Measurements from ENCODE around the gene BLACAT1. TPM values are rescaled to one million over a fixed set of nuclear protein-coding genes. Genes with fewer than 3 reads are reported as not detected.

BLACAT1 gene
- polyA plus RNA-seq, 1 of the 3 experiments (the other 2 are of a cell fraction), result not detected

GRCh38 chr1:205430696-205431305 lies 25.0 kb downstream of the BLACAT1 start:
- no peak overlapping the region for H3K9ac ChIP-seq
- no peaks in the 10 kb centered on the region for H3K9me2 ChIP-seq
- peaks cover 52% of the 10 kb centered on the region for H3K27me3 ChIP-seq (ENCODE audit: insufficient read depth)
- H3K4me1 ChIP-seq (ENCODE audit: control insufficient read depth in 1 of 2, insufficient read depth in 2 of 2, low read depth in 1 of 2, low read length in 1 of 2), result no peaks in the 10 kb centered on the region; a peak in 1 of 4 replicates
- no peaks in the 10 kb centered on the region for H3F3A ChIP-seq (replicated peaks; ENCODE audit: insufficient read depth)
- no peaks in the 10 kb centered on the region for H4K20me1 ChIP-seq (ENCODE audit: insufficient read depth)
- no peak for DNase-seq
- no peak overlapping the region for H3K27ac ChIP-seq (ENCODE audit: low read depth in 2 of 2, low read length in 1 of 2)
- POLR2A ChIA-PET, result no interaction called here
- no peaks in the 10 kb centered on the region for H3K36me3 ChIP-seq (replicated peaks in 1 of 2; ENCODE audit: control insufficient read depth in 1 of 2, insufficient read depth in 2 of 2, low read length in 1 of 2)
- peak overlapping the region in 1 of 2 experiments; percentile 35; a peak in 1 of 4 replicates for H3K4me3 ChIP-seq (ENCODE audit: low read depth in 2 of 2, low read length in 1 of 2)
- WGBS (ENCODE audit: low lambda C conversion rate), result 69% methylated on average over 31 of the region's 32 CpGs
- H3K9me3 ChIP-seq, result no peaks in the 10 kb centered on the region
- no peak overlapping the region for H2AFZ ChIP-seq (ENCODE audit: low read depth)
- peak; percentile 22; the same call in 1 of the 2 replicates for TF ChIP-seq CTCF (IDR thresholded peaks at IDR 0.05)
- TF ChIP-seq FOXJ3 (CRISPR knock-in tag; IDR thresholded peaks at IDR 0.05), result no peak
- CTCF ChIA-PET, result interaction anchor here (1.1 to 1.5 kb wide), 3 partner anchors 54 to 227 kb away, joined by 3 to 4 read pairs (median 3); no protein-coding TSS in a partner anchor
- no peak overlapping the region for H3K4me2 ChIP-seq
- H3K79me2 ChIP-seq (ENCODE audit: insufficient read depth), result no peaks in the 10 kb centered on the region

GRCh38 chr1:205429762-205430695 lies 25.8 kb downstream of the BLACAT1 start:
- no peaks in the 10 kb centered on the region for H4K20me1 ChIP-seq (ENCODE audit: insufficient read depth)
- no peak for DNase-seq
- no peak overlapping the region for H3K9ac ChIP-seq
- no peaks in the 10 kb centered on the region for H3K36me3 ChIP-seq (replicated peaks in 1 of 2; ENCODE audit: control insufficient read depth in 1 of 2, insufficient read depth in 2 of 2, low read length in 1 of 2)
- H3K79me2 ChIP-seq (ENCODE audit: insufficient read depth), result no peaks in the 10 kb centered on the region
- H3K27ac ChIP-seq (ENCODE audit: low read depth in 2 of 2, low read length in 1 of 2), result no peak overlapping the region
- H3K4me2 ChIP-seq, result no peak overlapping the region
- H3K9me2 ChIP-seq, result no peaks in the 10 kb centered on the region
- H3K4me3 ChIP-seq (ENCODE audit: low read depth in 2 of 2, low read length in 1 of 2), result no peak overlapping the region
- H3K9me3 ChIP-seq, result no peaks in the 10 kb centered on the region
- no peaks in the 10 kb centered on the region for H3F3A ChIP-seq (replicated peaks; ENCODE audit: insufficient read depth)
- WGBS (ENCODE audit: low lambda C conversion rate), result 79% methylated on average over 26 of the region's 29 CpGs
- no peak overlapping the region for H2AFZ ChIP-seq (ENCODE audit: low read depth)
- POLR2A ChIA-PET, result interaction anchor here (0.7 kb wide), 1 partner anchor 100 kb away, joined by 3 read pairs; no protein-coding TSS in a partner anchor
- TF ChIP-seq TCF12 (IDR thresholded peaks at IDR 0.05) (no peak), MXI1 (IDR thresholded peaks at IDR 0.05; ENCODE audit: low read depth, low read length) (no peak)
- H3K4me1 ChIP-seq (ENCODE audit: control insufficient read depth in 1 of 2, insufficient read depth in 2 of 2, low read depth in 1 of 2, low read length in 1 of 2), result no peaks in the 10 kb centered on the region
- CTCF ChIA-PET, result interaction anchor here (1.1 kb wide), 1 partner anchor 55 kb away, joined by 3 read pairs; no protein-coding TSS in a partner anchor
- peaks cover 51% of the 10 kb centered on the region for H3K27me3 ChIP-seq (ENCODE audit: insufficient read depth)

GRCh38 chr1:205424901-205425600 lies 30.8 kb downstream of the BLACAT1 start:
- Histone ChIP-seq H3K4me3 (ENCODE audit: low read depth in 2 of 2, low read length in 1 of 2) (no peak overlapping the region), H4K20me1 (ENCODE audit: insufficient read depth) (no peaks in the 10 kb centered on the region), H3K4me1 (ENCODE audit: control insufficient read depth in 1 of 2, insufficient read depth in 2 of 2, low read depth in 1 of 2, low read length in 1 of 2) (peaks cover 0 to 11% of the 10 kb centered on the region in 2 experiments; a peak in 2 of 4 replicates), H3K27ac (ENCODE audit: low read depth in 2 of 2, low read length in 1 of 2) (no peak overlapping the region), H3K27me3 (ENCODE audit: insufficient read depth) (peaks cover 46% of the 10 kb centered on the region), H3K9me2 (no peaks in the 10 kb centered on the region), H3K9me3 (no peaks in the 10 kb centered on the region), H2AFZ (ENCODE audit: low read depth) (no peak overlapping the region), H3K79me2 (ENCODE audit: insufficient read depth) (no peaks in the 10 kb centered on the region), H3K9ac (no peak overlapping the region), H3F3A (replicated peaks; ENCODE audit: insufficient read depth) (no peaks in the 10 kb centered on the region), H3K4me2 (no peak overlapping the region), H3K36me3 (replicated peaks in 1 of 2; ENCODE audit: control insufficient read depth in 1 of 2, insufficient read depth in 2 of 2, low read length in 1 of 2) (no peaks in the 10 kb centered on the region)
- POLR2A ChIA-PET, result no interaction called here
- CTCF ChIA-PET, result interaction anchor here (0.6 to 6.1 kb wide), 13 partner anchors 9 to 233 kb away, joined by 3 to 49 read pairs (median 4); no protein-coding TSS in a partner anchor
- WGBS (ENCODE audit: low lambda C conversion rate), result 41% methylated on average over 7 of the region's 8 CpGs
- no peak for DNase-seq
- TF ChIP-seq REST (IDR thresholded peaks at IDR 0.05; ENCODE audit: low read depth, low read length), result no peak
- no peak for TF ChIP-seq RAD21 (IDR thresholded peaks at IDR 0.05; ENCODE audit: low read length)
- no peak for TF ChIP-seq YY1 (IDR thresholded peaks at IDR 0.05; ENCODE audit: low read depth)
- no peak for TF ChIP-seq NFIC (IDR thresholded peaks at IDR 0.05; ENCODE audit: borderline replicate concordance)
- no peak for TF ChIP-seq CTCF (IDR thresholded peaks at IDR 0.05)
- TF ChIP-seq FOXM1 (IDR thresholded peaks at IDR 0.05; ENCODE audit: low read depth), result no peak
- no peak for TF ChIP-seq TCF12 (IDR thresholded peaks at IDR 0.05)
